Activated B cell treated with CpG ODN at 0.5 μM for 24 hours (primary cell): ENCODE results near the gene ARHGEF12. TPM values are rescaled to one million over a fixed set of nuclear protein-coding genes. Genes with fewer than 3 reads are reported as not detected.

Source experiments
- ATAC-seq: fragments of 200-7000 bp; cut with Tn5 transposase; one replicate; pipeline ENCODE4 v1.10.0; 2021; ENCODE audit warnings: low read depth, mild to moderate bottlenecking, moderate library complexity
- CTCF ChIA-PET: fragments of 350-600 bp; sonication (Branson Sonifier 250); formaldehyde crosslinking; loops from one replicate; lab custom pipeline; 2021; ENCODE audit warnings: antibody characterized with exemption; lab: Charles Lee
- POLR2A ChIA-PET: fragments of 350-600 bp; sonication (Branson Sonifier 250); formaldehyde crosslinking; loops from one replicate; lab custom pipeline; 2021; ENCODE audit warnings: antibody characterized with exemption; lab: Charles Lee
- DNase-seq: peaks from one replicate; pipeline ENCODE4 v3.0.0; 2022
- H3K27ac Mint-ChIP-seq: one replicate; pipeline ENCODE4 v1.8.0; 2020; ENCODE audit warnings: mixed read lengths
- H3K27me3 Mint-ChIP-seq: one replicate; pipeline ENCODE4 v1.8.0; 2021; ENCODE audit warnings: mixed read lengths
- H3K36me3 Mint-ChIP-seq: one replicate; pipeline ENCODE4 v1.8.0; 2021; ENCODE audit warnings: low read depth, mixed read lengths
- H3K4me1 Mint-ChIP-seq: one replicate; pipeline ENCODE4 v1.8.0; 2021; ENCODE audit warnings: mixed read lengths
- H3K4me3 Mint-ChIP-seq: one replicate; pipeline ENCODE4 v1.8.0; 2020; ENCODE audit warnings: mild to moderate bottlenecking, mixed read lengths
- H3K9me3 Mint-ChIP-seq: one replicate; pipeline ENCODE4 v1.8.0; 2020; ENCODE audit warnings: mixed read lengths
- intact Hi-C: fragments of 100-400 bp; cut with micrococcal nuclease; formaldehyde crosslinking; loops from one replicate; pipeline ENCODE4 v1.15.1; 2024
- total RNA-seq: library from RNA; stranded (reverse); gene quantifications from 2 replicates; pipeline ENCODE4 v1.2.3, GENCODE V29; 2022
- TF ChIP-seq, protein P1 (sequence below): fragments of 200-600 bp; IDR thresholded peaks from one replicate; pipeline ENCODE4 v1.8.0; 2022; ENCODE audit warnings: antibody characterized with exemption, mild to moderate bottlenecking

Gene ARHGEF12
- total RNA-seq, 1 donor from 2014 or later, result 25.8 TPM

GRCh38 chr11:120536091-120536796 lies 200.0 kb downstream of the ARHGEF12 start:
- CTCF ChIA-PET, result no interaction called here
- Mint-ChIP-seq H3K27ac (no peak overlapping the region), H3K27me3 (peaks cover 12% of the 10 kb centered on the region), H3K4me3 (no peak overlapping the region), H3K4me1 (peaks cover 22% of the 10 kb centered on the region), H3K9me3 (no peaks in the 10 kb centered on the region), H3K36me3 (no peaks in the 10 kb centered on the region)
- TF ChIP-seq, protein P1, sequence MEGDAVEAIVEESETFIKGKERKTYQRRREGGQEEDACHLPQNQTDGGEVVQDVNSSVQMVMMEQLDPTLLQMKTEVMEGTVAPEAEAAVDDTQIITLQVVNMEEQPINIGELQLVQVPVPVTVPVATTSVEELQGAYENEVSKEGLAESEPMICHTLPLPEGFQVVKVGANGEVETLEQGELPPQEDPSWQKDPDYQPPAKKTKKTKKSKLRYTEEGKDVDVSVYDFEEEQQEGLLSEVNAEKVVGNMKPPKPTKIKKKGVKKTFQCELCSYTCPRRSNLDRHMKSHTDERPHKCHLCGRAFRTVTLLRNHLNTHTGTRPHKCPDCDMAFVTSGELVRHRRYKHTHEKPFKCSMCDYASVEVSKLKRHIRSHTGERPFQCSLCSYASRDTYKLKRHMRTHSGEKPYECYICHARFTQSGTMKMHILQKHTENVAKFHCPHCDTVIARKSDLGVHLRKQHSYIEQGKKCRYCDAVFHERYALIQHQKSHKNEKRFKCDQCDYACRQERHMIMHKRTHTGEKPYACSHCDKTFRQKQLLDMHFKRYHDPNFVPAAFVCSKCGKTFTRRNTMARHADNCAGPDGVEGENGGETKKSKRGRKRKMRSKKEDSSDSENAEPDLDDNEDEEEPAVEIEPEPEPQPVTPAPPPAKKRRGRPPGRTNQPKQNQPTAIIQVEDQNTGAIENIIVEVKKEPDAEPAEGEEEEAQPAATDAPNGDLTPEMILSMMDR, result no peak
- no peak for ATAC-seq
- DNase-seq, result no peak
- POLR2A ChIA-PET, result no interaction called here
- intact Hi-C loops, result no loop called here

DNA sequence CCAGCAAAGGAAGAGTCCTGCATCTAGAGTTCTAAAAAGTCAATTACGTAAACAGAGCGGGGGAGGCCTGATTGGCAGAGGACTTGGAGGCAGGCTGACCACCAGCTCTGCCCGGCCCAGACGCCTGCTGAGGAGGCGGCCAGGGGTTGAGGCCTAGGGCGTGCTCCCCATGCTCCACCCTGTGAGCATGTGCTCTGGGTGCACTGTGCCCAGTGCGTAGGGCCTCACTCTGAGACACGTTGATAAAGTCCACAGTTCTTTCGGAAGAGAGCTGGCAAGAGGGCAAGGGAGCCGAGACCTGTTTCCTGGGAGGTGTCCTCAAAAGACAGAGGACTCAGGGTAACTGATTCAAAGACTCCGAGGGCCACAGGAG lies 200.6 kb downstream of the ARHGEF12 start:
- intact Hi-C loops, result no loop called here
- no peak overlapping the region for H3K27ac Mint-ChIP-seq
- H3K4me1 Mint-ChIP-seq, result peaks cover 22% of the 10 kb centered on the region
- H3K9me3 Mint-ChIP-seq, result no peaks in the 10 kb centered on the region
- no peak overlapping the region for H3K4me3 Mint-ChIP-seq
- ChIA-PET CTCF (no interaction called here), POLR2A (no interaction called here)
- H3K27me3 Mint-ChIP-seq, result peaks cover 10% of the 10 kb centered on the region
- no peaks in the 10 kb centered on the region for H3K36me3 Mint-ChIP-seq
- ATAC-seq, result no peak
- TF ChIP-seq, protein P1, result no peak
- DNase-seq, result no peak

GRCh38 chr11:120537996-120538395 lies 201.8 kb downstream of the ARHGEF12 start:
- CTCF ChIA-PET, result no interaction called here
- no peak for DNase-seq
- peaks cover 22% of the 10 kb centered on the region for H3K4me1 Mint-ChIP-seq
- no peaks in the 10 kb centered on the region for H3K9me3 Mint-ChIP-seq
- no peak overlapping the region for H3K4me3 Mint-ChIP-seq
- no peak overlapping the region for H3K27ac Mint-ChIP-seq
- H3K27me3 Mint-ChIP-seq, result peaks cover 6% of the 10 kb centered on the region
- intact Hi-C loops, result no loop called here
- TF ChIP-seq, protein P1, result no peak
- ATAC-seq, result no peak
- H3K36me3 Mint-ChIP-seq, result no peaks in the 10 kb centered on the region
- POLR2A ChIA-PET, result no interaction called here

DNA sequence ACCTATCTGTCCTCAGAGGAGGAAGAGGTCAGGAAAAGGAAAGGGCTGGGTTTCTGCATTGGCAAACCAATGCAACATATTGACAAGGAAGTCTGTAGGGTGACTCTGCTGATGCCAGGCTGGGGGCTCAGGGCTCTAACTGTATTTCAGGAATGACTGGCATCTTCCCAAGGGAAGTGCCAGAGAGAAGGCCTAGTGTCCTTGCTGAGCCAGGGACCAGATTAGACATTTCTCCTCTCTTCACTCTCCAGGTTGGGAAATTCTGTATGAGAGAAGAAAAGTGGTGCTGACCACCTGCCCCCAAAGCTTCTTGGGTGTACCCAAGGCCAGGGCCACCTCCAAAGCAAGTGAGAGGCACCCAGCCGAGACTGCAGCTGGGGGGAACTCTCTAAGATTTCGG lies 202.5 kb downstream of the ARHGEF12 start:
- Mint-ChIP-seq H3K27ac (no peak overlapping the region), H3K27me3 (peaks cover 6% of the 10 kb centered on the region), H3K4me1 (peaks cover 24% of the 10 kb centered on the region), H3K4me3 (no peak overlapping the region), H3K36me3 (no peaks in the 10 kb centered on the region), H3K9me3 (no peaks in the 10 kb centered on the region)
- intact Hi-C loops, result no loop called here
- CTCF ChIA-PET, result no interaction called here
- TF ChIP-seq, protein P1, result no peak
- no peak for ATAC-seq
- POLR2A ChIA-PET, result no interaction called here
- DNase-seq, result no peak

Other genes with a start within 250 kb of the ARHGEF12 start
- not detected in 2 replicates for gene TRIM29, start 198.3 kb upstream of the ARHGEF12 start, total RNA-seq
- 0.78 and 0.98 TPM in 2 replicates for gene OAF, start 125.4 kb upstream of the ARHGEF12 start, total RNA-seq
- not detected in 2 replicates for gene POU2F3, start 96.3 kb upstream of the ARHGEF12 start, total RNA-seq
- gene TLCD5, start 11.1 kb upstream of the ARHGEF12 start, total RNA-seq, result 0.15 and 0.22 TPM in 2 replicates
- gene GRIK4, start 175.3 kb downstream of the ARHGEF12 start, total RNA-seq, result 0.05 TPM in 1 of 2 replicates, not detected in the other